Measurements from ENCODE around the gene RCCD1. TPM values are rescaled to one million over a fixed set of nuclear protein-coding genes. Genes with fewer than 3 reads are reported as not detected.
"Not testable (repeated sequence)": the region's sequence is repeated elsewhere in the genome, so short reads cannot be mapped to it uniquely, and the experiment has no call there.

RCCD1 gene, protein sequence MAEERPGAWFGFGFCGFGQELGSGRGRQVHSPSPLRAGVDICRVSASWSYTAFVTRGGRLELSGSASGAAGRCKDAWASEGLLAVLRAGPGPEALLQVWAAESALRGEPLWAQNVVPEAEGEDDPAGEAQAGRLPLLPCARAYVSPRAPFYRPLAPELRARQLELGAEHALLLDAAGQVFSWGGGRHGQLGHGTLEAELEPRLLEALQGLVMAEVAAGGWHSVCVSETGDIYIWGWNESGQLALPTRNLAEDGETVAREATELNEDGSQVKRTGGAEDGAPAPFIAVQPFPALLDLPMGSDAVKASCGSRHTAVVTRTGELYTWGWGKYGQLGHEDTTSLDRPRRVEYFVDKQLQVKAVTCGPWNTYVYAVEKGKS
- total RNA-seq = 30.1 and 31.0 TPM in 2 replicates

DNA sequence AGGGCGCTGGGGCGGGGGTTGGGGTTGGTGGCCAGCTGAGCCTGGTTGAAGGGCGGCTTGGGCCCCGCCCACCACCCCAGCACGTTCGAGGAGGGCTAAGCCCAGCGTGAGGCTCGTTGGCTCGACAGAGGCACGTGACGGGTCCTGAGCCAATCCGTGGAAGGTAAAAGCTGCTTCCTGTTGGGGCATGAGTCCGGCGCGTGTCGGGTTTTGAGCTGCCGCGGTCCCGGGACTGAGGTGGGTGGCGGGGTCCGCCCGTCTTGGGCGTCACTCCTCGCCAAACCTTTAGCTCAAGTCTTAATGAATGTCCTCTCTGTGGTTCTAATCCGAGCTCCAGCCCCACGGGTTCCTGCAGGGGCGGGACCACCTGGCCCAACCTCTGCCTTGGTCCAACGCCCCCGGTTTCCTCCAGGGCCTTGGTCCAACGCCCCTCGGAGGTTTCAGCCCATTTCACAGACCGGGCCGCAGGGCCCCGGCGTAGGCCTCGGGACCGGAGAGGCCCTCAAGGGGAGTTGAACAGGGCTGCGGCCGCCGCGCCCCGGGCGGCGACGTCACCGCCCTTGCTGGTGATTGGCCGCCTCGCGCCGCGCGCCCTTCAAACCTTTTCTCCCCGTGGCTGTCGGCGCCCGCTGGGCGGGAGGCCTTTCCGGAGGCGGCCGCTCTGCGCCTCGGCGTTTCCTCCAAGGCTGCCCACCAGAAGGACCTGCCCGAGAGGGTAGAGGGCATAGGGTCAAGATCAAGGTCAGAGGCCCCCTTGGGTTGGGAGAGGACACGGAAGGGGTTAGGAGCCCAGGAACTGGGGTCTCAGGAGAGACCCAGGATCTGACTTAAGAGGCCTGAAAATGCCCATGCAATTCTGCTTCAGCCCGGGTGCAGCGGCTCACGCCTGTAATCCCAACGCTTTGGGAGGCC, at the start of gene RCCD1:
Gene RCCD1, plus strand, starts transcription at position 173 of the 912 bp plus-strand sequence. CDS start 1,851 bp downstream, outside the sequence.
- Mint-ChIP-seq H3K9me3 (no peaks in the 10 kb centered on the region), H3K27me3 (ENCODE audit: low read depth) (no peaks in the 10 kb centered on the region), H3K4me3 (ENCODE audit: low read depth) (peak within 1 kb of the TSS; percentile 85), H3K4me1 (ENCODE audit: low read depth) (peaks cover 15% of the 10 kb centered on the region), H3K36me3 (ENCODE audit: low read depth) (peaks cover 46% of the 10 kb centered on the region), H3K27ac (peak within 1 kb of the TSS; percentile 93)
- DNase-seq (ENCODE audit: low spot score) = peak; percentile 91
- intact Hi-C loops (cut with micrococcal nuclease) = loop anchor here (1.0 to 5.0 kb wide), 3 partner anchors 20 to 77 kb away; partner anchors contain the start of genes PRC1 and UNC45A

DNA sequence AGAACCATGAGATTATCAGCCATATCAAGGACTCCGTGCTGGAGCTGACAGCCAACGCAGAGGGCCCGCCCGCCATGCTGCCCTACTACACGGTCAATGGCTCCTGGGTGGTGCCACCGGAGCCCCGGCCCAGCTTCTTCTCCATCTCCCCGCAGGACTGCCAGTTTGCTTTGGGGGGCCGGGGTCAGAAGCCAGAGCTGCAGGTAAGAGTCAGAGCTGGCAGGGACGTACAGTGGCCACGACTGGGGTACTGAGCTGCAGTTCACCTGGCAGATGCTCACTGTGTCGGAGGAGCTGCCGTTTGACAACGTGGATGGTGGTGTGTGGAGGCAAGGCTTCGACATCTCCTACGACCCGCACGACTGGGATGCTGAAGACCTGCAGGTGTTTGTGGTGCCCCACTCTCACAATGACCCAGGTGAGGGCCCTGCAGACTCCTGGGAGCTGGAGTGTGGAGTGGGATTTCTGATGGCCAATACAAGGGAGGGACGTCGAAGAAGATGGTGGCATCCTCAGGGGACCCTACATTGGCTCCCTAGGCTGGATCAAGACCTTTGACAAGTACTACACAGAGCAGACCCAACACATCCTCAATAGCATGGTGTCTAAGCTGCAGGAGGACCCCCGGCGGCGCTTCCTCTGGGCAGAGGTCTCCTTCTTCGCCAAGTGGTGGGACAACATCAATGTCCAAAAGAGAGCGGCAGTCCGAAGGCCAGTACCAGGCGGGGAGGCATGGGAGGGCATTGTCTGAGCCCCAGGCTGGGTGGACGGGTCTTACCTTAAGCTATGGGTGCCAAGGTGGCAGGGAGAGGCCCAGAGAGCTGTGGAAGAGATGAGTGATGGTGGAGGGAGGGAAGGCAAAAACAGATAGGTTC, 49.1 kb upstream of the RCCD1 start:
- Mint-ChIP-seq H3K36me3 (ENCODE audit: low read depth) (peaks cover 57% of the 10 kb centered on the region), H3K4me1 (ENCODE audit: low read depth) (peaks cover 24% of the 10 kb centered on the region), H3K9me3 (no peaks in the 10 kb centered on the region), H3K27me3 (ENCODE audit: low read depth) (no peaks in the 10 kb centered on the region), H3K27ac (peak overlapping the region; percentile 12), H3K4me3 (ENCODE audit: low read depth) (peak overlapping the region; percentile 61)
- intact Hi-C loops (cut with micrococcal nuclease) = no loop called here
- no peak for DNase-seq (ENCODE audit: low spot score)

DNA sequence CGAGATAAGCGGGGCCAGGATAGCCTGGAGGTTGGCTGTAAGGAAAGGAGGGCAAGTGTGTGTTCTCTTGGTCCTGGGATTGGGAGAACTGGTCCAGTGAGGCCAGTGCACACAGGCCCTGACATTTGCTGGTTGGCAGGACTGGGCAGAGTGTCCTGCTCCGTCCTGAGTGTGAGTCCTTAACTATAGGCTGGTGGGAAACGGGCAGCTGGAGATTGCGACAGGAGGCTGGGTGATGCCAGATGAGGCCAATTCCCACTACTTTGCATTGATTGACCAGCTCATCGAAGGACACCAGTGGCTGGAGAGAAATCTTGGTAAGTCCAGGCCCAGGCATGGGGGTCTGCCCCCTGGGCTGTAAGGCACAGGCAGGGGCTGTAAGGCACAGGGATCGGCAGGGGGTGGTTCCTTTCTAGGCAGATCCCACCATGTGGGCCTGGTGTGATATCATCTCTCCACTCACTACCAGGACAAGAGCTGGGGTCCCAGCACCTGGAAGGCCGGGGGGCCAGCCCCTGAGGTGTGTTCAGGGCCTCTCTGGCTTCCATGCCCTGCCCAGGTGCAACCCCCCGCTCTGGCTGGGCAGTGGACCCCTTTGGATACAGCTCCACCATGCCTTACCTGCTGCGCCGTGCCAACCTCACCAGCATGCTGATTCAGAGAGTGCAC, 48.4 kb upstream of the RCCD1 start:
- H3K4me1 Mint-ChIP-seq (ENCODE audit: low read depth) = peaks cover 21% of the 10 kb centered on the region
- intact Hi-C loops (cut with micrococcal nuclease) = no loop called here
- H3K27me3 Mint-ChIP-seq (ENCODE audit: low read depth) = no peaks in the 10 kb centered on the region
- H3K9me3 Mint-ChIP-seq = no peaks in the 10 kb centered on the region
- DNase-seq (ENCODE audit: low spot score) = no peak
- H3K4me3 Mint-ChIP-seq (ENCODE audit: low read depth) = no peak overlapping the region
- peaks cover 64% of the 10 kb centered on the region for H3K36me3 Mint-ChIP-seq (ENCODE audit: low read depth)
- H3K27ac Mint-ChIP-seq = no peak overlapping the region

DNA sequence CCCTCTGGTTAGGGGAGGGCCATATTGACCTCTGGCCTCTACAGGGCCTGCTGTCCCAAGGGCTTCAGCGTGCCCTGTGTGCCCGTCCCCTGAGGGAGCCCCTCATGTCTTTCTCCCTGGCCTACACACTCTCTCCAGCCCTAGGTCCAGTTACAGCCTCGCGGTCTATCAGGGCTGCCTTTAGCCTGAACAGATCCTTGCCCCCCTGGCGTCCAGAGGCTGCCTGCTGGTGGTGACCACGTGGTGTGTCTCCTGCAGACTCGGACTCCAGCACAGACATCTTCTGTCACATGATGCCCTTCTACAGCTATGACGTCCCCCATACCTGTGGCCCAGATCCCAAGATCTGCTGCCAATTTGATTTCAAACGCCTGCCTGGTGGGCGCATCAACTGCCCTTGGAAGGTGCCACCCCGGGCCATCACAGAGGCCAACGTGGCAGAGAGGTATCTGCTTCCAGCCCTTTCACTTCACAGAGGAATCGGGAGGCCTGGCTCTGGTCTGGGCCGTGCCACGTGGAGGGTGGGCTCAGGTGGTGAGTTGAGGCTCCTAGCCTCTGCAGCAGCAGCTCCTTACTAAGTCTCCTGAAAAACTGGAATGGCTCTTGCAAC, 47.5 kb upstream of the RCCD1 start:
- intact Hi-C loops (cut with micrococcal nuclease) = no loop called here
- no peak overlapping the region for H3K27ac Mint-ChIP-seq
- no peak overlapping the region for H3K4me3 Mint-ChIP-seq (ENCODE audit: low read depth)
- peaks cover 13% of the 10 kb centered on the region for H3K4me1 Mint-ChIP-seq (ENCODE audit: low read depth)
- no peaks in the 10 kb centered on the region for H3K9me3 Mint-ChIP-seq
- H3K36me3 Mint-ChIP-seq (ENCODE audit: low read depth) = peaks cover 72% of the 10 kb centered on the region
- DNase-seq (ENCODE audit: low spot score) = no peak
- no peaks in the 10 kb centered on the region for H3K27me3 Mint-ChIP-seq (ENCODE audit: low read depth)

DNA sequence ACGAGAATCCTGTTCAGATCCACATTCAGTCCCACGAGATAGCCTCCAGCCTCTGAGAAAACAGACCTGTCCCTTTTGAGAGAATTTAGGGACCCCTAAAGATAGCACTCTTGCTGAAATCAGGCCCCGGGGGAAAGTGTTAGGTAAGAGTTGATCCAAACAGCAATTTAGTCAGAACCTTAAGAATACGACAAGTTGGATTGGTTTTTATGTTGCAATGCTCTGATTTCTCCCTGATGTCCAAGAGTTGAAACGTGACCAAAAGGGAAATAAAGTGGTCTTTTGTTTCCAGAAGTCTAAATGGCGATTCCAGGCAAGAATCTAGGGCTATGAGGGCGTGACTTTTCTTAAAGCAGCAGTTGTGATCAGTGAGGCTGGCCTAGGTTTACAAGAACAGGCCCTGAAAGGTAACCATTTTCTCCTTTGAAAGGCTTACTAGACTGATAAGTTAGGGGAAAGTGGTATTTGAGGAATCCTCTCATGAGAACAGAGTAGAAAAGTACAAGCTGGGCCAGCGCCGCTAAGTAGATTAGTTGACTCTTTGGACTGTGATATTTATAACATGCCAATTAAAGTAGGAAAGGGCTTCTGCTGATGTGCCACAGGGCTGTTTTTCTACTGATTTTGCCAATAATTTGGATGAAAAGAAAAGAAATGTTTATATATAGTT, 46.7 kb upstream of the RCCD1 start:
- Mint-ChIP-seq H3K27me3 (ENCODE audit: low read depth) (no peaks in the 10 kb centered on the region), H3K4me1 (ENCODE audit: low read depth) (peaks cover 13% of the 10 kb centered on the region), H3K27ac (no peak overlapping the region), H3K36me3 (ENCODE audit: low read depth) (peaks cover 79% of the 10 kb centered on the region), H3K9me3 (no peaks in the 10 kb centered on the region), H3K4me3 (ENCODE audit: low read depth) (no peak overlapping the region)
- intact Hi-C loops (cut with micrococcal nuclease) = no loop called here
- no peak for DNase-seq (ENCODE audit: low spot score)

DNA sequence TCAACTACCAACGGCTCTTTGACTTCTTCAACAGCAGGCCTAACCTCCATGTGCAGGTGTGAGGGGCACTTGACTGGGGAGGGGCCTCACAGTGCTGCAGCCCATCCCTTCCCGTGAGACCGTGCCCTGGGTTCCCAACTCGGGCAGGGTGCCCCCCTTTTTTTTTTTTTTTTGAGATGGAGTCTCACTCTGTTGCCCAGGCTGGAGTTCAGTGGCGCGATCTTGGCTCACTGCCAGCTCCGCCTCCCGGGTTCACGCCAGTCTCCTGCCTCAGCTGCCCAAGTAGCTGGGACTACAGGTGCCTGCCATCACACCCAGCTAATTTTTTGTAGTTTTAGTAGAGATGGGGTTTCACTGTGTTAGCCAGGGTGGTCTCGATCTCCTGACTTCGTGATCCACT, 45.2 kb upstream of the RCCD1 start:
- H3K4me3 Mint-ChIP-seq (ENCODE audit: low read depth); intact Hi-C loops (cut with micrococcal nuclease); H3K4me1 Mint-ChIP-seq (ENCODE audit: low read depth); H3K27me3 Mint-ChIP-seq (ENCODE audit: low read depth); H3K27ac Mint-ChIP-seq; H3K9me3 Mint-ChIP-seq; DNase-seq (ENCODE audit: low spot score): not testable (repeated sequence)
- peaks cover 85% of the 10 kb centered on the region for H3K36me3 Mint-ChIP-seq (ENCODE audit: low read depth)

DNA sequence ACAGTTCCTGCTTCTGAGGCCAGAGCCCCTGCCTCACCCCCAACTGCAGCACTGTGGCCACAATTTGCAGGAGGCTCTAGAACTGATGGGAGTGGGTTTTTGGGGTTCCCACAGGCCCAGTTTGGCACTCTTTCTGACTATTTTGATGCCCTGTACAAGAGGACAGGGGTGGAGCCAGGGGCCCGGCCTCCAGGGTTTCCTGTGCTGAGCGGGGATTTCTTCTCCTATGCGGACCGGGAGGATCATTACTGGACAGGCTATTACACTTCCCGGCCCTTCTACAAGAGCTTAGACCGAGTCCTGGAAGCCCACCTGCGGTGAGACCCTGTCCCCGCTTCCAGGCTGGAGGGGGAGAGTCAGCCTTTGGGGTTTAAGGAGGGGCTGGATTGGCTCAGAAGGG, 44.7 kb upstream of the RCCD1 start:
- H3K36me3 Mint-ChIP-seq (ENCODE audit: low read depth) = peaks cover 85% of the 10 kb centered on the region
- intact Hi-C loops (cut with micrococcal nuclease) = no loop called here
- H3K27ac Mint-ChIP-seq = no peak overlapping the region
- H3K4me1 Mint-ChIP-seq (ENCODE audit: low read depth) = peaks cover 4% of the 10 kb centered on the region
- H3K4me3 Mint-ChIP-seq (ENCODE audit: low read depth) = no peak overlapping the region
- no peaks in the 10 kb centered on the region for H3K9me3 Mint-ChIP-seq
- H3K27me3 Mint-ChIP-seq (ENCODE audit: low read depth) = no peaks in the 10 kb centered on the region
- no peak for DNase-seq (ENCODE audit: low spot score)

DNA sequence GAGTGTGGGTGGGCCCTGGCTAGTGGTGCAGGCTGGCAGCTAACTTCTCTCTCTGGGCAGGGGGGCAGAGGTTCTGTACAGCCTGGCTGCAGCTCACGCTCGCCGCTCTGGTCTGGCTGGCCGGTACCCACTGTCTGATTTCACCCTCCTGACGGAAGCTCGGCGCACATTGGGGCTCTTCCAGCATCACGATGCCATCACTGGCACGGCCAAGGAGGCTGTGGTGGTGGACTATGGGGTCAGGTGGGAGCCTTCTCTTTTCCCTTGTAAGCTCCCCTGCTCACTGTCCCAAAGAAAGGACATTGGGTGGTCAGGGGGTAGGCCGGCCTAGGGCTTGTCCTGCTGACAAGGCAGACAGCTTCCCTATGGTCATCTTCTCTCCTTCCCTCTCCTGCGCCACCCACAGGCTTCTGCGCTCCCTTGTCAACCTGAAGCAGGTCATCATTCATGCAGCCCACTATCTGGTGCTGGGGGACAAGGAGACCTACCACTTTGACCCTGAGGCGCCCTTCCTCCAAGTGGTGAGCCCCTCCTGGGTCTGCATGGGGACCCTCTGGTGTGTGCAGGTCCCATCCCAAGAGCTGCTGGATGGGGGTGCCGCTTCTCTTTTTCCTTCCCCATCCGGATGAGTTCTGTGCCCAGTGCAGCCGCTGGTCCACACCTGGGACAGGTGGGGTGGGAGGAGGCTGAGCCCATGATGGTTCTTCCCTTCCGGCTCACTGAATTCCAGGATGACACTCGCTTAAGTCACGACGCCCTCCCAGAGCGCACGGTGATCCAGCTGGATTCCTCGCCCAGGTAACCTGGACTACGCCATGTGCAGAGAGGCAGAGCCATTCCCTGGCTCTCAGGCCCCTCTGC, 44.0 kb upstream of the RCCD1 start:
- peaks cover 84% of the 10 kb centered on the region for H3K36me3 Mint-ChIP-seq (ENCODE audit: low read depth)
- no peak overlapping the region for H3K27ac Mint-ChIP-seq
- intact Hi-C loops (cut with micrococcal nuclease) = no loop called here

DNA sequence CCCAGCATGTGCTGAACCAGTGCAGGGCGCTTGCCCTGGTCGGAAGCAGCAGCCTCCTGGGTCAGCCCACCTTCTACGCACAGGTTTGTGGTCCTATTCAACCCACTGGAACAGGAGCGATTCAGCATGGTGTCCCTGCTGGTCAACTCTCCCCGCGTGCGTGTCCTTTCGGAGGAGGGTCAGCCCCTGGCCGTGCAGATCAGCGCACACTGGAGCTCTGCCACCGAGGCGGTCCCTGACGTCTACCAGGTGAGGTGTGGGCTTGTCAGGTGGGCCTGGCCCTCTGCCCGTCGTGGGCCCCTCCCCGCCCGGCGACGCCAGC, 43.4 kb upstream of the RCCD1 start:
- Mint-ChIP-seq H3K4me3 (ENCODE audit: low read depth) (no peak overlapping the region), H3K9me3 (no peaks in the 10 kb centered on the region), H3K27me3 (ENCODE audit: low read depth) (no peaks in the 10 kb centered on the region), H3K27ac (no peak overlapping the region), H3K4me1 (ENCODE audit: low read depth) (no peaks in the 10 kb centered on the region), H3K36me3 (ENCODE audit: low read depth) (peaks cover 84% of the 10 kb centered on the region)
- no peak for DNase-seq (ENCODE audit: low spot score)
- intact Hi-C loops (cut with micrococcal nuclease) = no loop called here

More for the DNA sequence above, 44.0 kb upstream of the RCCD1 start:
- Mint-ChIP-seq H3K27me3 (ENCODE audit: low read depth) (no peaks in the 10 kb centered on the region), H3K4me3 (ENCODE audit: low read depth) (no peak overlapping the region), H3K4me1 (ENCODE audit: low read depth) (no peaks in the 10 kb centered on the region), H3K9me3 (no peaks in the 10 kb centered on the region)
- DNase-seq (ENCODE audit: low spot score) = no peak

DNA sequence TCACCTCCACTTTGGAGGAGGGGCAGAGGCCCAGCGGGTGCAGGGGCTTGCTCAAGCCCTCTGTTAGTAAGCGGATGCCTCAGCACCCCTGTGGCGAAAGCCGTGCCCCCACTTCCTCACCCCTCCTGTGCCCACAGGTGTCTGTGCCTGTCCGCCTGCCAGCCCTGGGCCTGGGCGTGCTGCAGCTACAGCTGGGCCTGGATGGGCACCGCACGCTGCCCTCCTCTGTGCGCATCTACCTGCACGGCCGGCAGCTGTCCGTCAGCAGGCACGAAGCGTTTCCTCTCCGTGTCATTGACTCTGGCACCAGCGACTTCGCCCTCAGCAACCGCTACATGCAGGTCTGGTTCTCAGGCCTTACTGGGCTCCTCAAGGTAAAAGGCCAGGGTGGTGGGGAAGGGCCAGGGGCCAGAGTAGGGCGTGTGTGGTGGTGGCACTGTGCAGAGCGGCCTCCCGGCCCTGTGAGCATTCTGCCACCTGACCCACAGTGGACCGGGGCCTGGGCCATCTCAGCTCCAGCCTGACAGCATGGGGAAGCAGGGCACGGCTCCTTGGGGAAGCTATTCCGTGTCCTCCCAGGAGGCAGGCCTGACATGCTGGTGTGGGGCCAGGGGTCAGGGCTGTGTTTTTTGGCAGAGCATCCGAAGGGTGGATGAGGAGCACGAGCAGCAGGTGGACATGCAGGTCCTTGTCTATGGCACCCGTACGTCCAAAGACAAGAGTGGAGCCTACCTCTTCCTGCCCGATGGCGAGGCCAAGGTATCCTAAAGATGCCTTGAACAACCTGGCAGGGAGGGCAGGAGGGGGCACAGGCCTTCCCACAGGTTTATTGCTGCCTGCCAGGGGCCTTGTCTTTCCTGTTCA, 42.5 kb upstream of the RCCD1 start:
- Mint-ChIP-seq H3K27me3 (ENCODE audit: low read depth) (no peaks in the 10 kb centered on the region), H3K27ac (no peak overlapping the region), H3K4me1 (ENCODE audit: low read depth) (no peaks in the 10 kb centered on the region), H3K4me3 (ENCODE audit: low read depth) (no peak overlapping the region), H3K36me3 (ENCODE audit: low read depth) (peaks cover 85% of the 10 kb centered on the region), H3K9me3 (no peaks in the 10 kb centered on the region)
- DNase-seq (ENCODE audit: low spot score) = no peak
- intact Hi-C loops (cut with micrococcal nuclease) = no loop called here

All from activated T-helper 2 cell treated with anti-CD3 and anti-CD28 coated beads, Interferon-gamma antibody, Interleukin-2, Interleukin-4, amounts not matched to agents 10 μg/mL and 5 μg/mL and 100 μg/mL, durations not matched to agents 14 hours and 24 hours and 36 hours (primary cell).